AG10803 (cell line): ENCODE results near the gene RFX1.
A peak's percentile ranks its signal among the peaks of the same experiment; 100 is the strongest.

ENCODE experiments used
- DNase-seq: peaks from one replicate; pipeline ENCODE4 v3.0.0; 2010; ENCODE audit warnings: low read depth
- H3K4me3 ChIP-seq: 2 replicates; pipeline ENCODE4 v1.5.1; 2011; ENCODE audit warnings: mild to moderate bottlenecking, low read length, control low read depth
- TF ChIP-seq, protein P1 (sequence below): conservative IDR thresholded peaks from 2 replicates; pipeline ENCODE4 v1.5.1; 2011; ENCODE audit warnings: mild to moderate bottlenecking, low read length, control low read depth, inconsistent platforms

Gene RFX1

GRCh38 chr19:13964776-13965175 is 41.3 kb downstream of the RFX1 start:
- peak; percentile 16 for DNase-seq
- H3K4me3 ChIP-seq: no peak overlapping the region
- TF ChIP-seq, protein P1, sequence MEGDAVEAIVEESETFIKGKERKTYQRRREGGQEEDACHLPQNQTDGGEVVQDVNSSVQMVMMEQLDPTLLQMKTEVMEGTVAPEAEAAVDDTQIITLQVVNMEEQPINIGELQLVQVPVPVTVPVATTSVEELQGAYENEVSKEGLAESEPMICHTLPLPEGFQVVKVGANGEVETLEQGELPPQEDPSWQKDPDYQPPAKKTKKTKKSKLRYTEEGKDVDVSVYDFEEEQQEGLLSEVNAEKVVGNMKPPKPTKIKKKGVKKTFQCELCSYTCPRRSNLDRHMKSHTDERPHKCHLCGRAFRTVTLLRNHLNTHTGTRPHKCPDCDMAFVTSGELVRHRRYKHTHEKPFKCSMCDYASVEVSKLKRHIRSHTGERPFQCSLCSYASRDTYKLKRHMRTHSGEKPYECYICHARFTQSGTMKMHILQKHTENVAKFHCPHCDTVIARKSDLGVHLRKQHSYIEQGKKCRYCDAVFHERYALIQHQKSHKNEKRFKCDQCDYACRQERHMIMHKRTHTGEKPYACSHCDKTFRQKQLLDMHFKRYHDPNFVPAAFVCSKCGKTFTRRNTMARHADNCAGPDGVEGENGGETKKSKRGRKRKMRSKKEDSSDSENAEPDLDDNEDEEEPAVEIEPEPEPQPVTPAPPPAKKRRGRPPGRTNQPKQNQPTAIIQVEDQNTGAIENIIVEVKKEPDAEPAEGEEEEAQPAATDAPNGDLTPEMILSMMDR: no peak

GRCh38 chr19:13963603-13964105 is 42.5 kb downstream of the RFX1 start:
- DNase-seq: no peak
- TF ChIP-seq, protein P1: no peak
- H3K4me3 ChIP-seq: no peak overlapping the region

DNA sequence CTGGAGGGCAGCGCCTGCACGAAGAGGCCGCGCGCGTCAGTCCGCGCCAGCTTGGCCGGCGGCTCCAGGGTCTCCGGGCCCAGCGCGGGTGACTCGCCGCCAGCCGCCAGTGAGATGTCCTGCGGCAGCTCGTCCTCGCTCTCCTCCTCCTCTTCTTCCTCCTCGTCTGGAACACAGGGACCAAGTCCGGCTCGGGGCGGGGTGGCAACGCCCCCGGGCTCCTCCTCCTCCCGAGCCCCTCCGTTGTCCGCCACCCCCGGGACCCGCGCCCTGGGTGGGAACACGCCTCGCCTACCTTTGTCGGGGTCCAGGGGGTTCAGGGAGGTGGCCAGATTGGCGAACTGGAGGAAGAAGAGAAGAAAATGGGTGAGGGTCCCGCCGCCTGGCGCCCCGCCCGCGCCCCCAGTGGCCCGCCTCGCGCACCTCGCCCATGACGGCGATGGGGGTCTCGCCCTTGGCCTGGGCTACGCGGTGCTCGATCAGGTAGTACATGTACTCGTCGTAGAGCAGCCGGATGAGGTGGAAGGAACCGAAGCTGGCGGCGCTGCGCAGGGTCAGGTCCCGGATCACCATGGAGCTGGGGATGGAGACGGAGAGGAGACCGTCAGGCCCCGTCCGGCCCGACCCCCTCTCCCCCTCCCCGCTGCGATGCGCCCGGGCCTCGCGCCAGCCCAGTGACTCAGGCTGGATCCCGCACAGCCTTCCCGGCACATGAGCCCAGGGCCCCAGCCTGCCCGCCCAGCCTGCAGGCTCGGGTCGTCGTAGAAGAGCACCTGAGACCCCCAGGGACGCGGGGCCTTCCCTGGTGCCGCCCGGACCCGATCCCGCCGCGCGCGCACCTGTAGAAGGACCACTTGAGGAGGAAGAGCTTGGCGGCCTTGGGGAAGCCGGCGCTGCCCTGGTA is 43.2 kb downstream of the RFX1 start:
- no peak for DNase-seq
- TF ChIP-seq, protein P1: no peak
- no peak overlapping the region for H3K4me3 ChIP-seq

DNA sequence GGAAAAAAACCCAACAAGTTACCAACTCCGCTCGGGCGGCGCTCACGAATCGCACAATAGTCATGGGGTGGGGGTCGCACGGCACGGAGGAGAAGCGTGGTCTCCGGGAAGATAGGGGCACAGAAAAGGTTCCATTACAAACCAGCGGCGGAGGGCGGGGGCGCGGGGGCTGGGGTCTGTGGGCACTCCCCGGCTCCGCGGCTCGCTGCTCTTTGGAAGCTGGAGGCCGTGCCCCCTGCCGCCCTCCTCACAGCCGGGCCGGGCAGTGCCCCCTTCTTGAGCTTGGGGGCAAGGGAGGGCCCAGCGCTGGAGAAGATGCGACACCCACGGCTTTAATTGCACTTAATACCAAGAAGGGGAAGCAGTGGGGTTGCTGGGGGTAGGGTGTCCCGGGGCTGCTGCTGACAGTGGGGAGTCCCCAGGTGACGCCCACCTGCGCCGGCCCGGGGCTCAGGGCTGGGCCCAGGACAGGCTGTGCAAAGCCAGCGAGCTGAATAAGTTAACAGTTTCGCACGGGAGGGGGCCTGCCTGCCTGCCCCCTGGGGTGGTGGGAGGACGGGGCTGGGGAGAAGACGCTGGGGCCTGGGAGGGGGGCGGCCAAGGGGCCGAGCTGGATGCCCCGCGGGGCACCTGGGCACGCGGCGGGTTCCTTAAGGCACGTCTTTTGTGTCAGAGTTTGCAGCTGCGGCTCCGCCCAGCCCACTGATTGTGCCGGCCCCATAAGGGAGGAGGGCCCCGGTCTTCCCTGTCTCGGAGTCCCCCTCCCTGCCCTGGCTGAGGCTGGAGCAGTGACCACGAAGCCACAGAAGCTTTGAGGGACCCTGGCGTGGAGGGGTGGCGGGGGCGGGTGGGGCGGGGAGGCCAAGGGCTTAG is 44.1 kb downstream of the RFX1 start:
- H3K4me3 ChIP-seq: no peak overlapping the region
- DNase-seq: no peak
- TF ChIP-seq, protein P1: no peak

DNA sequence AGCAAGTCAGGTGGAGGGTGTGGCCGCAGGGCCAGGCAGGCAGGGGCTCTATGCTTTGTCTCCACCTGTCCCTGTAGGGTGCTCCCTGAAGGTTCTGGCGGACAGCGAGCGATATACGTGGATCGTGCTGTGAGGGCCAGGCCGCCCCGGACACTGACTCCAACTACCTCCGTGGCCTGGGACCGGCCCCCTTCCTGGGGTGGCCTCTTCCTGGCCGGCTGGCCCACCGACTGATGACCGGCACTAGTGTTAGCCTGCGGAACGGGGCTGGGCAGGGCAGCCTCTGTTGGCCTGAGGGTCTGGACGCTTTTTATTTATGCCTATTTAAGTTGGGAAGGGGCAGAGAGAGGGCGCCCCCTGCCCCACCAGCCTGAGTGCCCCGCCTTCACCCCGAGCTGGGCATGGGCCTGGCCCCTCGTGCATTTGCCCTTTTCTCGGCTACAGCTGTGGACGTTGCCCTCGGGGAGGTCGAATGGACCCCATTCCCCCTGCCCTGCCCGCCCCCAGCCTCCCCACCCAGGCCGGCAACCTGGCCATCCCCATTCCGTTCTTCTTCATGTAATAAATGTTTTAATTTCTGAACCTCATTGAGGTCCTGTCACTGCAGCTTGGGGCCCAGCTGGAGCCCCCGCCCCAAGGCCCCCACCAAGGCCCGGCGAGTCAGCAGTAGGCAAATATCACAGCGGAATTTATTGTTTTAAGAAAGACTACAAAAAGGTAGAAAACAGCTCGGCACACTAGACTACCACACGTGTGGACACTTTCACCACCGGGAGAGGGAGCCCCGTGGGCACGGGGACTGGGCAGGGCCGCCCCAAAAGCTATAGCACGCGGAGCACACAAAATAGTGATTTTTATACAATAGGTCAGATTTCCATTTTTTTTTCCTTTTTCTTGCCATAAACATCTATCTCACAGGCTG is 45.0 kb downstream of the RFX1 start:
- H3K4me3 ChIP-seq: no peak overlapping the region
- TF ChIP-seq, protein P1: no peak
- DNase-seq: no peak

DNA sequence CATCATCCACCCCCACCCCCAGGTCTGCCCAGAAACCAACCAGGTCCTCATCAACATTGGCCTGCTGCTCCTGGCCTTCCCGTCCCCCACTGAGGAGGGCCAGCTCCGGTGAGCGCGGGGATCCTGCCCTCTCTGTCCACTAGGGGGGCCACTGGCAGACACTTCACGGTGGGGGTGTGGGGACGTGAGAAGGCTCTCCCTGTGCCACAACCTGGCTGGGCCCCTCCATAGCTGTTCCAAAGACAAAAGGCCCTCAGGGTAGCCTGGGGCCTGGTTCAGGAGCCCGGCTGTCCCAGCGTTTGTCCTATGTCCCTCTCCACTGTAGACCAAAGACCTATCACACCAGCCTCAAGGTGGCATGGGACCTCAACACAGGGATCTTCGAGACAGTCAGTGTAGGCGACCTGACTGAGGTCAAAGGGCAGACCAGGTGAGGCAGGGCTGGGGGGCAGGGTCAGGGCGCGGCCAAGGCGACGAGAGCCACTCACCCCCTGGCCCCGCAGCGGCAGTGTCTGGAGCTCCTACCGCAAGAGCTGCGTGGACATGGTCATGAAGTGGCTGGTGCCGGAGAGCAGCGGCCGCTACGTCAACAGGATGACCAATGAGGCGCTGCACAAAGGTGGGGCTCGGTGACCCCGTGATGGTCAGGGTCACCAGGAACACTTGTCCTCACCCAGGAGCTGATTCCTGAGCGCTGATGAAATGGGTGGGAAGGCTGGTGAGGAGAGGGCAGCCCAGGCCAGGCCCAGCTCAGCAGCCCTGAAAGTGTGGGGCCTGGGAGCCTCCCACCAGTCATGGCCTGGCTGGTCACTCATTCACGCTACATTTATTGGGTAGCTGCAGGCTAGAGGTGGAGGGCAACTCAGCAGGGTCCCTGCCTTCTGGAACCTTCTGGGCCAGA is 45.9 kb downstream of the RFX1 start:
- no peak for DNase-seq
- H3K4me3 ChIP-seq: no peak overlapping the region
- TF ChIP-seq, protein P1: peak; percentile 30
